Transverse colon (tissue), 4 donors: ENCODE results near the gene RPS2. TPM values are rescaled to one million over a fixed set of nuclear protein-coding genes. Genes with fewer than 3 reads are reported as not detected.
A peak's percentile ranks its signal among the peaks of the same experiment; 100 is the strongest.

ENCODE experiments used
- DNase-seq: peaks from one replicate; pipeline ENCODE4 v3.0.0-alpha.2; 2019
- H3K27ac ChIP-seq, 4 donors: fragments of 200-600 bp; sonication (generic); 2 replicates each; pipeline ENCODE4 v1.5.1; 2016 to 2018; ENCODE audit warnings: inconsistent platforms in 4 of 4
- H3K27me3 ChIP-seq: fragments of 200-600 bp; sonication (generic); 2 replicates; pipeline ENCODE4 v1.5.1; 2017; ENCODE audit warnings: inconsistent platforms
- H3K36me3 ChIP-seq, 4 donors: fragments of 200-600 bp; sonication (generic); 2 replicates each; pipeline ENCODE4 v1.5.1; 2017 to 2019; ENCODE audit warnings: inconsistent platforms in 4 of 4
- H3K4me1 ChIP-seq, 4 donors: fragments of 200-600 bp; sonication (generic); 2 replicates each; pipeline ENCODE4 v1.5.1; 2017 to 2020; ENCODE audit warnings: inconsistent platforms in 4 of 4
- H3K4me3 ChIP-seq, 4 donors: fragments of 200-600 bp; sonication (generic); 1 replicate in 1 of 4; 2 replicates in 3 of 4; pipeline versions ENCODE4 v1.5.1 to v1.6.1; 2017 to 2019; ENCODE audit warnings: inconsistent platforms in 4 of 4
- H3K9me3 ChIP-seq, 2 donors: fragments of 200-600 bp; sonication (generic); 2 replicates each; pipeline ENCODE4 v1.5.1; 2017 to 2019; ENCODE audit warnings: inconsistent platforms in 2 of 2
- CTCF ChIP-seq, 5 experiments: fragments of 200-600 bp in 3 of 5; fragments of 450-650 bp in 2 of 5; sonication (generic) in 3 of 5; IDR thresholded peaks; 1 replicate in 2 of 5; 2 replicates in 3 of 5; pipeline ENCODE4 v1.5.1; 2016 to 2017; ENCODE audit warnings: antibody characterized with exemption in 5 of 5, inconsistent platforms in 3 of 5, mild to moderate bottlenecking in 2 of 5, moderate library complexity in 1 of 5
- EP300 ChIP-seq: sonication (generic); formaldehyde crosslinking; IDR thresholded peaks from one replicate; pipeline ENCODE4 v1.6.1; 2017; ENCODE audit warnings: antibody characterized with exemption, low read depth
- POLR2A ChIP-seq: fragments of 450-650 bp; IDR thresholded peaks from one replicate; pipeline ENCODE4 v1.6.1; 2016; ENCODE audit warnings: antibody characterized with exemption, mild to moderate bottlenecking, moderate library complexity
- POLR2AphosphoS5 ChIP-seq, 3 donors: sonication (generic); formaldehyde crosslinking; IDR thresholded peaks; one replicate each; pipeline ENCODE4 v1.6.1; 2016; ENCODE audit warnings: antibody characterized with exemption in 3 of 3
- WGBS, 2 donors: methylation state at CpG; one replicate each; pipeline ENCODE4 v1.1.5; 2018; ENCODE audit warnings: low coverage in 1 of 2; 5-methylcytosine and 5-hydroxymethylcytosine counted together
- in situ Hi-C, 4 donors: fragments of 200-750 bp; cut with MboI; loops; one replicate each; pipeline versions ENCODE4 v1.15.0 to v1.15.1; 2017; ENCODE audit warnings: low sequenced_read_pairs in 3 of 4, low pct_ligation_motif_present in 1 of 4, low pct_unique_long_range_greater_than_20kb in 1 of 4
- intact Hi-C: fragments of 100-400 bp; cut with DNase I; formaldehyde crosslinking; loops from one replicate; pipeline ENCODE4 v1.15.1; 2023; ENCODE audit warnings: low total_unique reads
- total RNA-seq, 4 donors: library from RNA; depleted of rRNA; stranded (reverse); fragments of >200 nt; gene quantifications; one replicate each; pipeline ENCODE4 v1.1.0, GENCODE V29; 2016

RPS2 gene
- total RNA-seq, 4 donors from 2014 or later, result 896 to 2,085 (median 1,613) TPM

DNA sequence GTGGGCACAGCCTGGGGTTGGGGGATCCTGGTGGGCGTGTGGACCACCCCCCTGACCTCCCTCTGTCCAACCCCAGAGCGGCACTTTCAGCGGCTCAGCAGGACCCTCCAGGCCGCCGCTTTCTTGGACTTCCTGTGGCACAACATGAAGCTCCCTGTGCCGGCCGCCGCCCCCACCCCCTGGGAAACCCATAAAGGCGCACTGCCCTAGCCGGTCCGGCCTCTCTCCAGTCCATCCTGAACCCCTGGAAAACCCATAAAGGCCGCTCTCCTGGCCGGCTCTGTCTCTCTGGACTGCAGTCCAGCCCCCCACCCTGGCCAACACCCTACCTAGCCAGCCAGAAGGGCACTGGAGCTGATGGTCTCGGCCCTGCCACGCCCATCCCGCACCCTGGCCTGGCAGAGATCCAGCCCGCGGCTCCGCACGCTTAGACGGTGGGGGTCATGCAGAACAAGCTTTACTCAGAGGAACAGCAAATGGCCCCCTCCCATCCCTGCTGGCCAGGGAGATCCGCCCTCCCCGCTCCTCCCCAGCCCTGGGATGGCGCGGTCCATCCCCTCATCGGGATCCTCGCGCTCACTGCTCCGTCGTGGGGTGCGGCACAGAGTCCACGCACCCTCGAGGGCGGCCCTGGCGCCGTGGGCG lies 14.0 kb upstream of the RPS2 start:
- intact Hi-C loops, result no loop called here
- Histone ChIP-seq H3K4me1 (peaks cover 7 to 45% (median 40%) of the 10 kb centered on the region in 4 donors), H3K9me3 (no peaks in the 10 kb centered on the region), H3K4me3 (peak overlapping the region in 3 of 4 donors; percentile 36 to 47 (median 39)), H3K27ac (peak overlapping the region; percentile 91 to 95 (median 93)), H3K36me3 (peaks cover 0 to 12% (median 7%) of the 10 kb centered on the region in 4 donors), H3K27me3 (peaks cover 44% of the 10 kb centered on the region)
- DNase-seq, result no peak
- in situ Hi-C loops, result no loop called here
- TF ChIP-seq POLR2AphosphoS5 (IDR thresholded peaks at IDR 0.05), result no peak
- no peak for TF ChIP-seq EP300
- no peak for TF ChIP-seq POLR2A
- TF ChIP-seq CTCF (IDR thresholded peaks at IDR 0.05), result no peak
- 67% methylated on average over 35 of the region's 37 CpGs; no CpG with 5 or more reads in 1 of the 2 donors for WGBS, 2 donors

- in situ Hi-C loops (no loop called here), intact Hi-C loops (no loop called here)
- H3K27ac ChIP-seq, result no peak overlapping the region
- peaks cover 0 to 12% (median 7%) of the 10 kb centered on the region in 4 donors for H3K36me3 ChIP-seq
- H3K27me3 ChIP-seq, result peaks cover 44% of the 10 kb centered on the region
- no peak for TF ChIP-seq POLR2A
- TF ChIP-seq CTCF (IDR thresholded peaks at IDR 0.05), result no peak
- no peak for TF ChIP-seq POLR2AphosphoS5 (IDR thresholded peaks at IDR 0.05)
- H3K4me3 ChIP-seq, result no peak overlapping the region
- 89% methylated on average over 13 of the region's 18 CpGs; no CpG with 5 or more reads in 1 of the 2 donors for WGBS, 2 donors
- no peak for DNase-seq
- H3K9me3 ChIP-seq, result no peaks in the 10 kb centered on the region
- peaks cover 4 to 45% (median 38%) of the 10 kb centered on the region in 4 donors for H3K4me1 ChIP-seq
Observed at GRCh38 chr16:1977875-1978268, 13.2 kb upstream of the RPS2 start.

DNA sequence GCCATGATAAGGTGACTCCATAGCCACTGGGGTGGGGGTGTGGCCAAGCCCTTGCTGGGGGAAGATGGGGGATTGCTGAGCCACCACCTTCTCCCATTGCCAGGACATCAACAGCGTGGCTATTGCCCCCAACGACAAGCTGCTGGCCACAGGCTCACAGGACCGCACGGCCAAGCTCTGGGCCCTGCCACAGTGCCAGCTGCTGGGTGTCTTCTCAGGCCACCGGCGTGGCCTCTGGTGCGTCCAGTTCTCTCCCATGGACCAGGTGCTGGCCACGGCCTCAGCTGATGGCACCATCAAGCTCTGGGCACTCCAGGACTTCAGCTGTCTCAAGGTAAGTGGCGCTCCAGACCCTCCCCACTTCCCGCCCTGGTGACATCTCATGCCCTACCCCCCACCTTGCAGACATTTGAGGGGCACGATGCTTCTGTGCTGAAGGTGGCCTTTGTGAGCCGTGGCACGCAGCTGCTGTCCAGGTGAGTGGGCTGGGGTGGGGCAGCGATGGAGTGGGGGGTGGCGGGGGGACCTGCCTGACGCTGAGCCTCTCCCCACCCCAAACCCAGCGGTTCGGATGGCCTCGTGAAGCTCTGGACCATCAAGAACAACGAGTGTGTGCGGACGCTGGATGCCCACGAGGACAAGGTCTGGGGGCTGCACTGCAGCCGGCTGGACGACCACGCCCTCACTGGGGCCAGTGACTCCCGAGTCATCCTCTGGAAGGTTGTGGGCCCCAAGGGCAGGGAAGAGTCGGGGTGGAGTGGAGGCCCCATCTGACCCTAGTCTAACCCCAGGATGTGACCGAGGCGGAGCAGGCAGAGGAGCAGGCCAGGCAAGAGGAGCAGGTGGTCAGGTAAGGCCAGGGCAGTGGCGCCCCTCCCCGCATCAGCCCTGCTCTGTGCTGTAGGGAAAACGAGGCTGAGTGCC lies 12.6 kb upstream of the RPS2 start:
- in situ Hi-C loops, result no loop called here
- Histone ChIP-seq H3K4me3 (no peak overlapping the region), H3K27ac (no peak overlapping the region), H3K9me3 (no peaks in the 10 kb centered on the region), H3K4me1 (peaks cover 7 to 44% (median 37%) of the 10 kb centered on the region in 4 donors), H3K36me3 (peaks cover 0 to 12% (median 7%) of the 10 kb centered on the region in 4 donors), H3K27me3 (peaks cover 44% of the 10 kb centered on the region)
- intact Hi-C loops, result no loop called here
- 92% methylated on average over 29 of the region's 33 CpGs; no CpG with 5 or more reads in 1 of the 2 donors for WGBS, 2 donors
- TF ChIP-seq EP300 (no peak), CTCF (IDR thresholded peaks at IDR 0.05) (no peak), POLR2AphosphoS5 (IDR thresholded peaks at IDR 0.05) (no peak), POLR2A (no peak)
- no peak for DNase-seq

DNA sequence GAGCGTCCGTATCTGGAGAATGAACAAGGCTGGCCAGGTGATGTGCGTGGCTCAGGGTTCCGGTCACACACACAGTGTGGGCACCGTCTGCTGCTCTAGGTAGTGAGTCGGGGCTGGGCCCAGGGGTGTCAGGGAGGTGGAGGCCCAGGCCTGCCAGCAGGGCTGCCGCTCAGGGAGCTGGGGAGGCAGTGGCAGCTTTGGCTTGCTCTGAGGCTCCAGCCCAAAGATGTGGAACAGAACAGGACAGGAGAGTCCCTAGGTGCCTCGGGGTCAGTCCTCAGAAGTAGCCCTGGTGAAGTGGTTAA lies 11.5 kb upstream of the RPS2 start:
- Histone ChIP-seq H3K9me3 (no peaks in the 10 kb centered on the region), H3K27me3 (peaks cover 34% of the 10 kb centered on the region), H3K4me1 (peaks cover 7 to 38% (median 34%) of the 10 kb centered on the region in 4 donors), H3K4me3 (no peak overlapping the region), H3K36me3 (peaks cover 0 to 12% (median 7%) of the 10 kb centered on the region in 4 donors), H3K27ac (no peak overlapping the region)
- in situ Hi-C loops, result no loop called here
- 94% methylated on average over 8 of the region's 8 CpGs; no CpG with 5 or more reads in 1 of the 2 donors for WGBS, 2 donors
- TF ChIP-seq POLR2A (no peak), POLR2AphosphoS5 (IDR thresholded peaks at IDR 0.05) (no peak), EP300 (no peak), CTCF (IDR thresholded peaks at IDR 0.05) (no peak)
- no peak for DNase-seq
- intact Hi-C loops, result no loop called here
